Hepatocyte (in vitro differentiated cells): ENCODE results near the gene TMCO4. TPM values are rescaled to one million over a fixed set of nuclear protein-coding genes. Genes with fewer than 3 reads are reported as not detected.

Experiments
- DNase-seq: peaks from one replicate; pipeline ENCODE4 v3.0.0-alpha.2; 2016; ENCODE audit warnings: low spot score
- H2AFZ ChIP-seq: fragments of 200-600 bp; sonication (generic); 2 replicates; pipeline ENCODE4 v1.6.0; 2016; ENCODE audit warnings: antibody characterized with exemption, mild to moderate bottlenecking
- H3K27ac ChIP-seq: fragments of 200-600 bp; sonication (generic); 2 replicates; pipeline ENCODE4 v1.5.1; 2016; ENCODE audit warnings: mild to moderate bottlenecking
- H3K27me3 ChIP-seq: fragments of 200-600 bp; sonication (generic); 2 replicates; pipeline ENCODE4 v1.6.1; 2016
- H3K36me3 ChIP-seq: fragments of 200-600 bp; sonication (generic); replicated peaks from 2 replicates; pipeline ENCODE4 v1.5.1; 2016; ENCODE audit warnings: low read depth; ENCODE audit not compliant: insufficient read depth
- H3K4me1 ChIP-seq: fragments of 200-600 bp; sonication (generic); 2 replicates; pipeline ENCODE4 v1.5.1; 2016; ENCODE audit warnings: mild to moderate bottlenecking, moderate library complexity; ENCODE audit not compliant: insufficient read depth
- H3K4me2 ChIP-seq: fragments of 200-600 bp; sonication (generic); 2 replicates; pipeline ENCODE4 v1.6.0; 2016
- H3K4me3 ChIP-seq: fragments of 200-600 bp; sonication (generic); 2 replicates; pipeline ENCODE4 v1.5.1; 2016; ENCODE audit warnings: mild to moderate bottlenecking
- H3K79me2 ChIP-seq: fragments of 200-600 bp; sonication (generic); 2 replicates; pipeline ENCODE4 v1.6.0; 2017; ENCODE audit warnings: mild to moderate bottlenecking
- H3K9me2 ChIP-seq: fragments of 200-600 bp; sonication (generic); replicated peaks from 2 replicates; pipeline ENCODE4 v1.6.0; 2017; ENCODE audit warnings: mild to moderate bottlenecking; ENCODE audit not compliant: insufficient read depth
- H3K9me3 ChIP-seq: fragments of 200-600 bp; sonication (generic); 2 replicates; pipeline ENCODE4 v1.5.1; 2016; ENCODE audit warnings: low read depth, mild to moderate bottlenecking
- H4K20me1 ChIP-seq: fragments of 200-600 bp; sonication (generic); 2 replicates; pipeline ENCODE4 v1.6.0; 2016; ENCODE audit warnings: mild to moderate bottlenecking; ENCODE audit not compliant: insufficient read depth, poor library complexity, severe bottlenecking
- CTCF ChIP-seq: fragments of 200-600 bp; sonication (generic); IDR thresholded peaks from 2 replicates; pipeline ENCODE4 v1.5.1; 2016; ENCODE audit warnings: antibody characterized with exemption, mild to moderate bottlenecking; ENCODE audit not compliant: poor library complexity
- EZH2 ChIP-seq: fragments of 200-600 bp; sonication (generic); IDR thresholded peaks from 2 replicates; pipeline ENCODE4 v1.6.1; 2016; ENCODE audit warnings: antibody characterized with exemption, mild to moderate bottlenecking, borderline replicate concordance
- EZH2phosphoT487 ChIP-seq: fragments of 200-600 bp; sonication (generic); IDR thresholded peaks from one replicate; pipeline ENCODE4 v1.6.1; 2018; ENCODE audit warnings: antibody characterized with exemption, mild to moderate bottlenecking, low read depth, moderate library complexity; ENCODE audit not compliant: unreplicated experiment, severe bottlenecking
- WGBS: methylation state at CpG from one replicate; pipeline ENCODE4 v1.1.6; 2016; ENCODE audit warnings: low lambda C conversion rate; ENCODE audit errors: missing lambda C conversion rate; 5-methylcytosine and 5-hydroxymethylcytosine counted together
- polyA plus RNA-seq: library from polyadenylated mRNA; unstranded; fragments of >200 nt; fragmentation: Nextera tagmentation; extraction: Ambion mirVana; gene quantifications from 2 replicates; pipeline ENCODE4 v1.2.1, GENCODE V29; 2016
- total RNA-seq: library from RNA; depleted of rRNA; stranded (reverse); fragments of >200 nt; gene quantifications from 2 replicates; pipeline ENCODE4 v1.2.3, GENCODE V29; 2014

The TMCO4 gene
- total and polyA plus RNA-seq, 2 experiments from 2014 or later, result 8.7 to 13.0 TPM

DNA sequence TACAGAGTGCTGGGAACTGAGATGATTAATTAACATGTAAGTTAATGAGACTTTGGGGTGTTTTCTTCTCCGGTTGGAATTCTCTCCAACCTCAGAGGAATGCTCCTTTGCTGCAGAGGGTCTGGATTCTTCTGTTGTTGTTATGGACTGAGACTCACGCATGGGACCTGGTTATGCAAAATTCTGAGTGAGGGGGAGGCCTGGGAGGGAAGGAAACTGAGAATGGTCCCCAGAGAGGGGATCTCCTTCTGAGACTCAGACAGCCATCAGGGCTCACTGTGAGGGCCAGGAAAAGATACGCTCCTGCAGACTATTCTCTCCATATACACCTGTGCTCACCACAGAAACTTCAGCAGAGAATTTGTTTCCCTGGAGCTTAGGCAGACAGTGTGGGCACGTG lies 78.7 kb downstream of the TMCO4 start:
- H3K79me2 ChIP-seq, result no peaks in the 10 kb centered on the region
- no peak for DNase-seq
- no peak overlapping the region for H3K4me3 ChIP-seq
- no peak overlapping the region for H2AFZ ChIP-seq
- WGBS, result 70% methylated on average over 4 of the region's 4 CpGs
- no peaks in the 10 kb centered on the region for H3K4me1 ChIP-seq
- no peaks in the 10 kb centered on the region for H3K9me2 ChIP-seq
- H3K27me3 ChIP-seq, result no peaks in the 10 kb centered on the region
- TF ChIP-seq CTCF, result no peak
- TF ChIP-seq EZH2phosphoT487, result no peak
- no peak for TF ChIP-seq EZH2
- H4K20me1 ChIP-seq, result no peaks in the 10 kb centered on the region
- H3K27ac ChIP-seq, result no peak overlapping the region
- H3K4me2 ChIP-seq, result no peak overlapping the region
- H3K9me3 ChIP-seq, result no peaks in the 10 kb centered on the region
- H3K36me3 ChIP-seq, result no peaks in the 10 kb centered on the region

DNA sequence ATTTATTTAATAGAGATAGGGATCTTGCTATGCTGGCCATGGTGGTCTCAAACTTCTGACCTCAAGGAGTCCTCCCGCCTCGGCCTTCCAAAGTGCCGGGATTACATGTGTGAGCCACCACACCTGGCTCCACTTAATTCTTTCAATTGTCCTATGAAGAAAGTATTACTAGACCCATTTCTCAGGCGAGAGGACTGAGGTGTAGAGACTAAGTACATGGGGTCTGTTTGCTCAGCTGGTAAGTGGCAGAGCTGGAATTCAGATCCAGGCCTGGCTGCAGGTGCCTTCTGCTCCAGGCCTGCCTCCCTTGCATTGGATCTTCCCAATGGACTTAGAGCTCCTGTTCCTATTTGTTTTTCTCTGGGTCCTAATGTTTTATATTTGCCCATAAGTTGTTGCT lies 79.5 kb downstream of the TMCO4 start:
- 95% methylated on average over 4 of the region's 4 CpGs for WGBS
- Histone ChIP-seq H3K4me3 (no peak overlapping the region), H3K36me3 (no peaks in the 10 kb centered on the region), H4K20me1 (no peaks in the 10 kb centered on the region), H2AFZ (no peak overlapping the region), H3K4me1 (no peaks in the 10 kb centered on the region), H3K9me3 (no peaks in the 10 kb centered on the region), H3K79me2 (no peaks in the 10 kb centered on the region), H3K27ac (no peak overlapping the region), H3K9me2 (no peaks in the 10 kb centered on the region), H3K27me3 (no peaks in the 10 kb centered on the region), H3K4me2 (no peak overlapping the region)
- TF ChIP-seq EZH2 (no peak), EZH2phosphoT487 (no peak), CTCF (no peak)
- DNase-seq, result no peak

DNA sequence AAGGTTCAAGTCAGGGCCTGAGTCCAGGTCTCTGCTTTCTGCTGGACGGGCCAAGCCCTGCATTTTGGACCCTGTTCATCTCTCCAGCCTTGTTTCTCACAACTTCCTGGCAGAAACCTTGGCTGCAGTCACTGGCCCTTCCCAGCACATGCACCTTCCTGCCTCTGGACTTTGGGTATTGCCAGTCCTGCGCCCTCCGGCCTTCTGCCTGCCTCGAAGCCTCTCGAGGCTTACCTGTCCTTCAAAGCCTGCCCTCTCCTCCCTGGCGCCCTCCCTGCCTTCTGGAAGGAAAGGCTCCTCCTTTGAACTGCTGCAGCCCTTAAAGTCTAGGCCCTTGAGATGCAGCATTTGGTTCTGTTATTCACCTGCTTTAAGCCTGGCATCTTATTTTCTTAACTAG lies 82.2 kb downstream of the TMCO4 start:
- Histone ChIP-seq H3K27me3 (no peaks in the 10 kb centered on the region), H3K4me3 (no peak overlapping the region), H3K79me2 (no peaks in the 10 kb centered on the region), H4K20me1 (no peaks in the 10 kb centered on the region), H3K4me1 (no peaks in the 10 kb centered on the region), H3K9me3 (no peaks in the 10 kb centered on the region), H3K9me2 (no peaks in the 10 kb centered on the region), H3K27ac (no peak overlapping the region), H3K4me2 (no peak overlapping the region), H3K36me3 (no peaks in the 10 kb centered on the region), H2AFZ (no peak overlapping the region)
- TF ChIP-seq CTCF (no peak), EZH2 (no peak), EZH2phosphoT487 (no peak)
- DNase-seq, result no peak
- 91% methylated on average over 6 of the region's 6 CpGs for WGBS
